ENCODE results near the gene BACE2.
"Not testable (repeated sequence)": the region's sequence is repeated elsewhere in the genome, so short reads cannot be mapped to it uniquely, and the experiment has no call there.

The BACE2 gene

DNA sequence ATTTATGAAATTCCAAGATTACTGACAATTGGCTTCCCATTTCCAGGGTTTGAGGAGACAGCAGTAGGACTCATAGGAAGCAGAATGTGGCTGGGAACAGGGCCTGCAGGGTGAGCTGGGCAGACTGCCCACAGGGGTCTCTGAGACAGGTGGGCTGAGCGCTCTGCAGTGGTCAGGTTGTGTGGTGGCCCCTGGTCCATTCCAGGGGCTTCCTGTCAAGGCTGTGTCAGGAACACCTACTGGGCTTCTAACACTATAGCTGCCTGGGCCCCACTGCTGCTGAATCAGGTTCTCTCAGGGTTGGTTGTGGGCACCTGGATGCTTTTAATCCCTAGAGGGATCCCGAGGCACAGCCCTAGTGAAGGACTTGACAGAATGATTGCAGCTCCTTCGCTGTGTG lies 72.1 kb downstream of the BACE2 start:
- Histone ChIP-seq H3K36me3 (ENCODE audit: control insufficient read depth, insufficient read depth, low read length) (no peaks in the 10 kb centered on the region), H3K9ac (ENCODE audit: low read depth, low read length) (no peak overlapping the region), H3K9me3 (ENCODE audit: control insufficient read depth, insufficient read depth, low read length) (no peaks in the 10 kb centered on the region), H3K4me1 (ENCODE audit: control insufficient read depth, insufficient read depth, low read length) (no peaks in the 10 kb centered on the region), H3K4me3 (ENCODE audit: low read depth, low read length) (no peak overlapping the region), H3K27me3 (ENCODE audit: control insufficient read depth, insufficient read depth, low read length) (no peaks in the 10 kb centered on the region), H3K27ac (ENCODE audit: low read depth, low read length) (no peak overlapping the region)

DNA sequence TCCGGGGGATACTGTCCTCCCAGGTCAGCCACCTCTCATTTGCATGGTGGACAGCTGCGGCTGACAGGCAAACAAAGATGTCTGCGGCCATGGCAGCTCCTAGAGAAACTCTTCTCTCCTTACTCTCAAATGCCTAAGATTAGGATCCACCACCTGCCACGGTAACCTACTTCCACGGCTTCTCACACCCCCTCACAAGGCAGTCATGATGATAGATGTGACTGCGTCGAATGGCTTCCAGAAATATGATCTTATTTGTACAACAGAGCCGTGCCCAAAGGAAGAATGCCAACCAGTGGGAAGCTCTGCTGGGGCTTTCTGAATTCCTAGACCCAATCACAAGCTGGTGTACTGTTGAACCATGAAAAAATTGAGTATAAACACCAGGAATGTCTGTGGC lies 73.4 kb downstream of the BACE2 start:
- H3K9ac ChIP-seq (ENCODE audit: low read depth, low read length) = no peak overlapping the region
- H3K9me3 ChIP-seq (ENCODE audit: control insufficient read depth, insufficient read depth, low read length) = no peaks in the 10 kb centered on the region
- H3K27ac ChIP-seq (ENCODE audit: low read depth, low read length) = no peak overlapping the region
- no peaks in the 10 kb centered on the region for H3K27me3 ChIP-seq (ENCODE audit: control insufficient read depth, insufficient read depth, low read length)
- no peak overlapping the region for H3K4me3 ChIP-seq (ENCODE audit: low read depth, low read length)
- H3K36me3 ChIP-seq (ENCODE audit: control insufficient read depth, insufficient read depth, low read length) = no peaks in the 10 kb centered on the region
- H3K4me1 ChIP-seq (ENCODE audit: control insufficient read depth, insufficient read depth, low read length) = peaks cover 7% of the 10 kb centered on the region; the same call in 1 of the 2 replicates

DNA sequence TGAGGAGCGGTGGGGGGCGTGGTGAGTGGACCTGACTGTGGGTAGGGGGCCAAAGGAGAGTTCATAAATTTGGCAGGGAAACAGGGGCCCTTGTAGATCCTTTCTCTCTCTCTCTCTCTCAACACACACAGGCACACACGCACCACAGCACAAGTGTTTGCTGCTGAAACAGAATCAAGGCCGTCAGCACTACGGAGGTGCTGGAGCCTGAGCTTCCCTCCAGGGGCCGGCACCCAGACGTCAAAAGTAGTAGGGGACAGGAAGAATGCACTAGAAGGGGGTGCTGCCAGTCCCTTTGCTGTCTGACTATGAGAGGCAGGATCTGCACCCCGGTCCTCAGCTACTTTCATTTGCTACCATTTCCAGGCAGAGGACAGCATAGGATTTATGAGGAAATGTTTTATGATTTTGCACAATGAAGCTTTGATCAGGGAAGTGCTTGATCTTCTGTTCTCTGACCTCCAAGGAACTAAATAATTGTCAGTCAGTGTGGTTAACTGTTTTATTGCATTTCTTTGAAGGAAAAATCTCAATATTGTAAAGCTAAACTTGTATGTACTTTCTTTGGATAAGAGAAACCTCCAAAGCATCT lies 74.4 kb downstream of the BACE2 start:
- Histone ChIP-seq H3K27ac (ENCODE audit: low read depth, low read length) (no peak overlapping the region), H3K9ac (ENCODE audit: low read depth, low read length) (no peak overlapping the region), H3K36me3 (ENCODE audit: control insufficient read depth, insufficient read depth, low read length) (no peaks in the 10 kb centered on the region), H3K4me3 (ENCODE audit: low read depth, low read length) (no peak overlapping the region), H3K27me3 (ENCODE audit: control insufficient read depth, insufficient read depth, low read length) (no peaks in the 10 kb centered on the region), H3K9me3 (ENCODE audit: control insufficient read depth, insufficient read depth, low read length) (no peaks in the 10 kb centered on the region), H3K4me1 (ENCODE audit: control insufficient read depth, insufficient read depth, low read length) (peaks cover 7% of the 10 kb centered on the region; the same call in 1 of the 2 replicates)

DNA sequence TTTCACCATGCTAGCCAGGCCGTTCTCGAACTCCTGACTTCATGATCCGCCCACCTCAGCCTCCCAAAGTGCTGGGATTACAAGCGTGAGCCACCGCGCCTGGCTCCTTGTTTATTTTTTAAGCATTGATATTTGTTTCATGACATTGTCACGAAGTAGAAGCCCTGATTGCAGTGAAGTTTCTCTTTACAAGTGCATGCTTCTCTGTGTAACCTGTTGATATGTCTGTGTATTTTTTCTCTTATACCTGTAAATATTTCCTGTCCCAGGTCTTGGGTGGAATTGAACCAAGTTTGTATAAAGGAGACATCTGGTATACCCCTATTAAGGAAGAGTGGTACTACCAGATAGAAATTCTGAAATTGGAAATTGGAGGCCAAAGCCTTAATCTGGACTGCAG lies 75.1 kb downstream of the BACE2 start:
- no peaks in the 10 kb centered on the region for H3K9me3 ChIP-seq (ENCODE audit: control insufficient read depth, insufficient read depth, low read length)
- H3K27me3 ChIP-seq (ENCODE audit: control insufficient read depth, insufficient read depth, low read length) = no peaks in the 10 kb centered on the region
- no peaks in the 10 kb centered on the region for H3K36me3 ChIP-seq (ENCODE audit: control insufficient read depth, insufficient read depth, low read length)
- H3K27ac ChIP-seq (ENCODE audit: low read depth, low read length) = no peak overlapping the region
- peaks cover 7% of the 10 kb centered on the region; the same call in 1 of the 2 replicates for H3K4me1 ChIP-seq (ENCODE audit: control insufficient read depth, insufficient read depth, low read length)
- no peak overlapping the region for H3K9ac ChIP-seq (ENCODE audit: low read depth, low read length)
- H3K4me3 ChIP-seq (ENCODE audit: low read depth, low read length) = no peak overlapping the region

GRCh38 chr21:41244266-41244880 lies 76.4 kb downstream of the BACE2 start:
- not testable (repeated sequence) for H3K27ac ChIP-seq (ENCODE audit: low read depth, low read length); H3K36me3 ChIP-seq (ENCODE audit: control insufficient read depth, insufficient read depth, low read length); H3K9me3 ChIP-seq (ENCODE audit: control insufficient read depth, insufficient read depth, low read length); H3K9ac ChIP-seq (ENCODE audit: low read depth, low read length); H3K27me3 ChIP-seq (ENCODE audit: control insufficient read depth, insufficient read depth, low read length); H3K4me1 ChIP-seq (ENCODE audit: control insufficient read depth, insufficient read depth, low read length); H3K4me3 ChIP-seq (ENCODE audit: low read depth, low read length)

- H3K36me3 ChIP-seq (ENCODE audit: control insufficient read depth, insufficient read depth, low read length) = no peaks in the 10 kb centered on the region
- H3K27ac ChIP-seq (ENCODE audit: low read depth, low read length) = no peak overlapping the region
- no peaks in the 10 kb centered on the region for H3K27me3 ChIP-seq (ENCODE audit: control insufficient read depth, insufficient read depth, low read length)
- peaks cover 7% of the 10 kb centered on the region; the same call in 1 of the 2 replicates for H3K4me1 ChIP-seq (ENCODE audit: control insufficient read depth, insufficient read depth, low read length)
- no peaks in the 10 kb centered on the region for H3K9me3 ChIP-seq (ENCODE audit: control insufficient read depth, insufficient read depth, low read length)
- no peak overlapping the region for H3K4me3 ChIP-seq (ENCODE audit: low read depth, low read length)
- H3K9ac ChIP-seq (ENCODE audit: low read depth, low read length) = no peak overlapping the region
Measured at GRCh38 chr21:41245509-41246135, 77.7 kb downstream of the BACE2 start.

DNA sequence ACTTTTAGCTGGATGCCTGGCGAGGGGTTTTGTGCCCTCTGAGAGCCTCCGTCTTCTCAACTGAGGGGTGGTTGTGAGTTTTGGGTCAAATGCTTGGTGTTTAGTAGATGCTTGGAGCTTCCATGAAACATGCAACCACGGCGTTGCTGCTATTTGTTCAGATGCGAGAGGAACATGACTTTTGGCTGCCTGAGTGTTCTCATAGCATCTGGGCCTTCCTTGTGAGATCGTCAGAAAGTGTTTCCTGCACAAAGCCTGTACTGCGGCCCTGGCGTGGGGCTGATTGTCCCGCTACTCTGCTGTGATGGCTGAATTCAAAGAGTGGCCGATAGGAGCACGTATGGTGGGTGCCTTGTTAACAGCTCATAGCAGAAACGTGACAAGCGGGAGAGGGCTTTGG lies 78.8 kb downstream of the BACE2 start:
- Histone ChIP-seq H3K4me3 (ENCODE audit: low read depth, low read length) (no peak overlapping the region), H3K27ac (ENCODE audit: low read depth, low read length) (no peak overlapping the region), H3K9ac (ENCODE audit: low read depth, low read length) (no peak overlapping the region), H3K4me1 (ENCODE audit: control insufficient read depth, insufficient read depth, low read length) (peaks cover 7% of the 10 kb centered on the region; the same call in 1 of the 2 replicates), H3K27me3 (ENCODE audit: control insufficient read depth, insufficient read depth, low read length) (no peaks in the 10 kb centered on the region), H3K9me3 (ENCODE audit: control insufficient read depth, insufficient read depth, low read length) (no peaks in the 10 kb centered on the region), H3K36me3 (ENCODE audit: control insufficient read depth, insufficient read depth, low read length) (no peaks in the 10 kb centered on the region)

GRCh38 chr21:41247561-41248545 lies 79.9 kb downstream of the BACE2 start:
- Histone ChIP-seq H3K9me3 (ENCODE audit: control insufficient read depth, insufficient read depth, low read length) (no peaks in the 10 kb centered on the region), H3K4me1 (ENCODE audit: control insufficient read depth, insufficient read depth, low read length) (peaks cover 7% of the 10 kb centered on the region; the same call in 1 of the 2 replicates), H3K27ac (ENCODE audit: low read depth, low read length) (no peak overlapping the region), H3K27me3 (ENCODE audit: control insufficient read depth, insufficient read depth, low read length) (no peaks in the 10 kb centered on the region), H3K9ac (ENCODE audit: low read depth, low read length) (no peak overlapping the region), H3K4me3 (ENCODE audit: low read depth, low read length) (no peak overlapping the region), H3K36me3 (ENCODE audit: control insufficient read depth, insufficient read depth, low read length) (no peaks in the 10 kb centered on the region)

GRCh38 chr21:41249476-41249875 lies 81.5 kb downstream of the BACE2 start:
- Histone ChIP-seq H3K4me3 (ENCODE audit: low read depth, low read length) (no peak overlapping the region), H3K9ac (ENCODE audit: low read depth, low read length) (no peak overlapping the region), H3K4me1 (ENCODE audit: control insufficient read depth, insufficient read depth, low read length) (peaks cover 7% of the 10 kb centered on the region; the same call in 1 of the 2 replicates), H3K27ac (ENCODE audit: low read depth, low read length) (no peak overlapping the region), H3K27me3 (ENCODE audit: control insufficient read depth, insufficient read depth, low read length) (no peaks in the 10 kb centered on the region), H3K9me3 (ENCODE audit: control insufficient read depth, insufficient read depth, low read length) (no peaks in the 10 kb centered on the region; the same call in 1 of the 2 replicates), H3K36me3 (ENCODE audit: control insufficient read depth, insufficient read depth, low read length) (no peaks in the 10 kb centered on the region)

DNA sequence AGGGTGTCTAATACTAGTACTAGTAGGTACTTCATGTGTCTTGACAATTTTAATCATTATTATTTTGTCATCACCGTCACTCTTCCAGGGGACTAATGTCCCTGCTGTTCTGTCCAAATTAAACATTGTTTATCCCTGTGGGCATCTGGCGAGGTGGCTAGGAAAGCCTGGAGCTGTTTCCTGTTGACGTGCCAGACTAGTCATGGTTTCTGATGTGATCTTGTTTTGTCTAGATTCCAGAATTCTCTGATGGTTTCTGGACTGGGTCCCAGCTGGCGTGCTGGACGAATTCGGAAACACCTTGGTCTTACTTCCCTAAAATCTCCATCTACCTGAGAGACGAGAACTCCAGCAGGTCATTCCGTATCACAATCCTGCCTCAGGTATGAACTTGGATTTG lies 82.6 kb downstream of the BACE2 start:
- Histone ChIP-seq H3K4me1 (ENCODE audit: control insufficient read depth, insufficient read depth, low read length) (peaks cover 3% of the 10 kb centered on the region; the same call in 1 of the 2 replicates), H3K4me3 (ENCODE audit: low read depth, low read length) (no peak overlapping the region), H3K9me3 (ENCODE audit: control insufficient read depth, insufficient read depth, low read length) (no peaks in the 10 kb centered on the region; the same call in 1 of the 2 replicates), H3K36me3 (ENCODE audit: control insufficient read depth, insufficient read depth, low read length) (no peaks in the 10 kb centered on the region), H3K9ac (ENCODE audit: low read depth, low read length) (no peak overlapping the region), H3K27ac (ENCODE audit: low read depth, low read length) (no peak overlapping the region), H3K27me3 (ENCODE audit: control insufficient read depth, insufficient read depth, low read length) (no peaks in the 10 kb centered on the region)
